Epithelial cell of esophagus (primary cell): ENCODE measurements around the gene LAMTOR5.

Source experiments
- DNase-seq: peaks from one replicate; pipeline ENCODE4 v3.0.0; 2010; ENCODE audit warnings: low read depth
- H3K4me3 ChIP-seq: 2 replicates; pipeline ENCODE4 v1.5.1; 2011; ENCODE audit warnings: mild to moderate bottlenecking, low read length, control low read depth
- TF ChIP-seq, protein P1 (sequence below): IDR thresholded peaks from 2 replicates; pipeline ENCODE4 v1.5.1; 2011; ENCODE audit warnings: low read depth, mild to moderate bottlenecking, low read length, control low read depth, inconsistent platforms; ENCODE audit not compliant: insufficient read depth; ENCODE audit errors: missing control alignments

The LAMTOR5 gene

GRCh38 chr1:110430366-110430765, 22.9 kb upstream of the LAMTOR5 start:
- no peak for DNase-seq
- TF ChIP-seq, protein P1, sequence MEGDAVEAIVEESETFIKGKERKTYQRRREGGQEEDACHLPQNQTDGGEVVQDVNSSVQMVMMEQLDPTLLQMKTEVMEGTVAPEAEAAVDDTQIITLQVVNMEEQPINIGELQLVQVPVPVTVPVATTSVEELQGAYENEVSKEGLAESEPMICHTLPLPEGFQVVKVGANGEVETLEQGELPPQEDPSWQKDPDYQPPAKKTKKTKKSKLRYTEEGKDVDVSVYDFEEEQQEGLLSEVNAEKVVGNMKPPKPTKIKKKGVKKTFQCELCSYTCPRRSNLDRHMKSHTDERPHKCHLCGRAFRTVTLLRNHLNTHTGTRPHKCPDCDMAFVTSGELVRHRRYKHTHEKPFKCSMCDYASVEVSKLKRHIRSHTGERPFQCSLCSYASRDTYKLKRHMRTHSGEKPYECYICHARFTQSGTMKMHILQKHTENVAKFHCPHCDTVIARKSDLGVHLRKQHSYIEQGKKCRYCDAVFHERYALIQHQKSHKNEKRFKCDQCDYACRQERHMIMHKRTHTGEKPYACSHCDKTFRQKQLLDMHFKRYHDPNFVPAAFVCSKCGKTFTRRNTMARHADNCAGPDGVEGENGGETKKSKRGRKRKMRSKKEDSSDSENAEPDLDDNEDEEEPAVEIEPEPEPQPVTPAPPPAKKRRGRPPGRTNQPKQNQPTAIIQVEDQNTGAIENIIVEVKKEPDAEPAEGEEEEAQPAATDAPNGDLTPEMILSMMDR: no peak
- no peak overlapping the region for H3K4me3 ChIP-seq

GRCh38 chr1:110428946-110429345, 21.5 kb upstream of the LAMTOR5 start:
- H3K4me3 ChIP-seq: no peak overlapping the region
- no peak for DNase-seq
- TF ChIP-seq, protein P1: no peak

- DNase-seq: no peak
- TF ChIP-seq, protein P1: no peak
- no peak overlapping the region for H3K4me3 ChIP-seq
These were observed 19.4 kb upstream of the LAMTOR5 start for GRCh38 chr1:110426854-110427253.

- TF ChIP-seq, protein P1: no peak
- DNase-seq: no peak
- no peak overlapping the region for H3K4me3 ChIP-seq
These were observed 18.2 kb upstream of the LAMTOR5 start for GRCh38 chr1:110425612-110426152.

DNA sequence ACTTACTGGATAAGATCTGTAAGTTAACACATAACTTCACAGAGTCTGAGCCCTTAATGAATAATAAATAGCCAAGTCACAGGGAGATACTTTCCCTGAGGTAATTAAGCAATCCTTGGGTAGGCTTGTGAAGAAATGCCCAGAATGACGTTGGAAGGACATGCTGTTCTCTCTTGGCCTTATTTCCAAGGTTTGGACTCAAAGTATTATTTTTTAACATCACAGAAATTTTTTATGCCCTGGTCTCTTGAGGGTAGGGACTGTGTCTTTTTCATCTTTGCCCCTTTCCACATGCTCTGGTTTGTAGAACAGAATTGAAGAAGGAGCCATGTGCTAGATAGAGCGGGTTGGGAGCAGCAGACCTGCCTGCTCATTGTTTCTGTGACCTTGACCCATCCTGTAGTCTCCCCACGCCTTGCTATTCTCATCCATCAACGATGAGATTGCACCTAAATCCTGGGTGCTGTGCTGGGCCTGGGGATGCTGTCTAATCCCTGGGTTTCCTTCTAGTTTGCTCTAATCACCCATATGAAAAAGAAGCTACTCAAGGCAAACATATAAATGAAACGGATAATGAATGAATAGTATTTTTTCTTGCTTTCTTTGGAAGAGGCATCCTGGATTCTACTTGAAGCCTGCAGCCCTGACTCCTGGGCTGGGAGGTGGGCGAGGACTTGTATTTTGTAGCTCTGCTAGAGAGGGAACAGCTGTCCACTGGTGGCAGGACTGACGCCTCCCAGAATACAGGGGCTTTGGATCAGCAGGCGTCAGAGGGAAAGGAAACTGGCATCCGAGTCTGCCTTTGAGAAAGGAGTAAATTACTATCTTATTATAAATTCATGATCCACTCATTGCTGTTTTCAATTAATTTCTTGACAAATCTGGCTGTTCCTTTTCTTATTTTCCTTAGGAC, 17.5 kb upstream of the LAMTOR5 start:
- TF ChIP-seq, protein P1: no peak
- peak; percentile 50 for DNase-seq
- no peak overlapping the region for H3K4me3 ChIP-seq

GRCh38 chr1:110420874-110421793, 13.6 kb upstream of the LAMTOR5 start:
- DNase-seq: peak; percentile 57
- TF ChIP-seq, protein P1: no peak
- no peak overlapping the region for H3K4me3 ChIP-seq
